H9 (cell line): Measurements from ENCODE around the gene RAB3A. TPM values are rescaled to one million over a fixed set of nuclear protein-coding genes. Genes with fewer than 3 reads are reported as not detected.

Experiments used
- DNase-seq: peaks from one replicate; pipeline ENCODE4 v3.0.0-alpha.2; 2017
- H2AFZ ChIP-seq: one replicate; pipeline ENCODE4 v1.6.1; 2013; ENCODE audit warnings: mild to moderate bottlenecking, low read length, control low read depth, moderate library complexity
- H2AK5ac ChIP-seq: 2 replicates; pipeline ENCODE4 v1.6.1; 2013; ENCODE audit warnings: low read length, control low read depth, mixed read lengths; ENCODE audit not compliant: insufficient read length
- H2BK120ac ChIP-seq: one replicate; pipeline ENCODE4 v1.6.1; 2013; ENCODE audit warnings: low read depth, mild to moderate bottlenecking, low read length, control low read depth, inconsistent platforms; ENCODE audit not compliant: poor library complexity, severe bottlenecking
- H2BK12ac ChIP-seq: 2 replicates; pipeline ENCODE4 v1.6.1; 2013; ENCODE audit warnings: low read length, control low read depth, mixed read lengths, low read depth; ENCODE audit not compliant: insufficient read length
- H2BK15ac ChIP-seq: 2 replicates; pipeline ENCODE4 v1.6.1; 2013; ENCODE audit warnings: low read depth, low read length, control low read depth
- H2BK20ac ChIP-seq: one replicate; pipeline ENCODE4 v1.6.1; 2013; ENCODE audit warnings: low read depth, mild to moderate bottlenecking, low read length, control low read depth, inconsistent platforms; ENCODE audit not compliant: poor library complexity, severe bottlenecking
- H2BK5ac ChIP-seq: 2 replicates; pipeline ENCODE4 v1.6.1; 2013; ENCODE audit warnings: low read length, control low read depth, mixed read lengths; ENCODE audit not compliant: insufficient read length
- H3K14ac ChIP-seq: 2 replicates; pipeline ENCODE4 v1.6.1; 2013; ENCODE audit warnings: low read length, control low read depth; ENCODE audit not compliant: insufficient read depth
- H3K18ac ChIP-seq: 2 replicates; pipeline ENCODE4 v1.6.1; 2013; ENCODE audit warnings: low read depth, mild to moderate bottlenecking, mixed read lengths, low read length, control low read depth; ENCODE audit not compliant: insufficient read length
- H3K23ac ChIP-seq: 2 replicates; pipeline ENCODE4 v1.6.1; 2013; ENCODE audit warnings: low read length, control low read depth, mixed read lengths, low read depth; ENCODE audit not compliant: insufficient read length
- H3K23me2 ChIP-seq: 2 replicates; pipeline ENCODE4 v1.6.1; 2013; ENCODE audit warnings: low read depth, mild to moderate bottlenecking, mixed read lengths, low read length, control low read depth; ENCODE audit not compliant: insufficient read length, poor library complexity, severe bottlenecking
- H3K27ac ChIP-seq: 2 replicates; pipeline ENCODE4 v1.5.1; 2013; ENCODE audit warnings: low read length, control low read depth, mixed read lengths, low read depth; ENCODE audit not compliant: insufficient read length
- H3K27me3 ChIP-seq: 2 replicates; pipeline ENCODE4 v1.6.1; 2013; ENCODE audit warnings: low read length, control low read depth, inconsistent platforms; ENCODE audit not compliant: insufficient read depth
- H3K4ac ChIP-seq: 2 replicates; pipeline ENCODE4 v1.6.1; 2013; ENCODE audit warnings: low read depth, mild to moderate bottlenecking, control low read depth, inconsistent platforms, low read length, moderate library complexity
- H3K4me1 ChIP-seq: 2 replicates; pipeline ENCODE4 v1.6.1; 2013; ENCODE audit warnings: low read length, control low read depth, inconsistent platforms; ENCODE audit not compliant: insufficient read depth
- H3K4me2 ChIP-seq: 2 replicates; pipeline ENCODE4 v1.6.1; 2013; ENCODE audit warnings: low read length, control low read depth, mixed read lengths; ENCODE audit not compliant: insufficient read length, insufficient read depth
- H3K56ac ChIP-seq: 2 replicates; pipeline ENCODE4 v1.6.1; 2013; ENCODE audit warnings: low read depth, mild to moderate bottlenecking, mixed read lengths, low read length, control low read depth; ENCODE audit not compliant: insufficient read length
- H3K79me1 ChIP-seq: 2 replicates; pipeline ENCODE4 v1.6.1; 2013; ENCODE audit warnings: low read depth, mild to moderate bottlenecking, moderate library complexity, low read length, control low read depth, inconsistent platforms; ENCODE audit not compliant: insufficient read depth, poor library complexity, severe bottlenecking
- H3K79me2 ChIP-seq: 2 replicates; pipeline ENCODE4 v1.6.1; 2013; ENCODE audit warnings: low read length, control low read depth, inconsistent platforms; ENCODE audit not compliant: insufficient read depth
- H3K9ac ChIP-seq: 2 replicates; pipeline ENCODE4 v1.6.1; 2013; ENCODE audit warnings: low read length, control low read depth, mixed read lengths; ENCODE audit not compliant: insufficient read length; ENCODE audit errors: extremely low read depth
- H3K9me3 ChIP-seq: one replicate; pipeline ENCODE4 v1.6.1; 2013; ENCODE audit warnings: low read depth, low read length, inconsistent platforms; ENCODE audit not compliant: control insufficient read depth
- H3T11ph ChIP-seq: one replicate; pipeline ENCODE4 v1.6.1; 2013; ENCODE audit warnings: mild to moderate bottlenecking, low read length, control low read depth, inconsistent platforms
- H4K20me1 ChIP-seq: one replicate; pipeline ENCODE4 v1.6.1; 2013; ENCODE audit not compliant: control insufficient read depth, insufficient read length, insufficient read depth
- H4K5ac ChIP-seq: 2 replicates; pipeline ENCODE4 v1.6.1; 2013; ENCODE audit warnings: low read depth, mild to moderate bottlenecking, mixed read lengths, low read length, control low read depth; ENCODE audit not compliant: insufficient read length
- H4K8ac ChIP-seq: replicated peaks from 2 replicates; pipeline ENCODE4 v1.6.1; 2013; ENCODE audit warnings: low read length, control low read depth, mixed read lengths, low read depth; ENCODE audit not compliant: insufficient read length
- H4K91ac ChIP-seq: 2 replicates; pipeline ENCODE4 v1.6.1; 2013; ENCODE audit warnings: low read depth, mild to moderate bottlenecking, moderate library complexity, mixed read lengths, low read length, control low read depth; ENCODE audit not compliant: insufficient read length
- H3K27ac Mint-ChIP-seq, 3 experiments: 2 replicates in 2 of 3; 3 replicates in 1 of 3; pipeline ENCODE4 v1.8.0; 2020 to 2021; ENCODE audit warnings: mixed read lengths in 3 of 3, mild to moderate bottlenecking in 1 of 3, moderate library complexity in 1 of 3
- H3K27me3 Mint-ChIP-seq: 2 replicates; pipeline ENCODE4 v1.8.0; 2021; ENCODE audit warnings: low read depth, mild to moderate bottlenecking, moderate library complexity, mixed read lengths
- H3K36me3 Mint-ChIP-seq, 3 experiments: 2 replicates in 2 of 3; 3 replicates in 1 of 3; pipeline ENCODE4 v1.8.0; 2020 to 2021; ENCODE audit warnings: low read depth in 3 of 3, mixed read lengths in 3 of 3; ENCODE audit not compliant: insufficient read depth in 1 of 3
- H3K4me1 Mint-ChIP-seq, 2 experiments: 2 replicates each; pipeline ENCODE4 v1.8.0; 2020; ENCODE audit warnings: mixed read lengths in 2 of 2
- H3K4me3 Mint-ChIP-seq, 2 experiments: 2 replicates in 1 of 2; 3 replicates in 1 of 2; pipeline ENCODE4 v1.8.0; 2020 to 2021; ENCODE audit warnings: mild to moderate bottlenecking in 2 of 2, mixed read lengths in 2 of 2, moderate library complexity in 1 of 2
- H3K9me3 Mint-ChIP-seq, 2 experiments: 2 replicates in 1 of 2; 3 replicates in 1 of 2; pipeline ENCODE4 v1.8.0; 2020; ENCODE audit warnings: mild to moderate bottlenecking in 2 of 2, mixed read lengths in 2 of 2, moderate library complexity in 1 of 2
- CTCF ChIP-seq: fragments of 200-600 bp; sonication (generic); conservative IDR thresholded peaks from 3 replicates; pipeline ENCODE4 v1.8.0; 2021; ENCODE audit warnings: antibody characterized with exemption, mild to moderate bottlenecking
- WGBS: extraction: QIAGEN DNeasy Blood & Tissue Kit; methylation state at CpG from one replicate; pipeline ENCODE4 v1.1.7; 2013; ENCODE audit warnings: missing lambda C conversion rate, low lambda C conversion rate, mixed read lengths; ENCODE audit not compliant: insufficient read length; ENCODE audit errors: extremely low coverage; 5-methylcytosine and 5-hydroxymethylcytosine counted together
- total RNA-seq: library from RNA; stranded (reverse); gene quantifications from 2 replicates; pipeline ENCODE4 v1.2.1, GENCODE V29; 2021

RAB3A gene
- total RNA-seq, 1 experiment from 2014 or later: 6.8 TPM

- Mint-ChIP-seq H3K27me3 (no peaks in the 10 kb centered on the region; the same call in 1 of the 2 replicates), H3K9me3 (no peaks in the 10 kb centered on the region; a peak in 1 of 5 replicates), H3K4me1 (peaks cover 17 to 20% of the 10 kb centered on the region in 2 experiments), H3K4me3 (peak overlapping the region; percentile 84 to 90; a peak in 3 of 5 replicates), H3K36me3 (peaks cover 3 to 13% (median 12%) of the 10 kb centered on the region in 3 experiments; a peak in 6 of 7 replicates), H3K27ac (peak overlapping the region; percentile 88 to 96 (median 95); a peak in 3 of 7 replicates)
- Histone ChIP-seq H3K79me2 (peaks cover 2% of the 10 kb centered on the region; the same call in 1 of the 2 replicates), H3K23me2 (peaks cover 8% of the 10 kb centered on the region), H2BK5ac (no peak overlapping the region), H2AFZ (peak overlapping the region; percentile 85), H3K18ac (no peak overlapping the region), H4K91ac (no peak overlapping the region), H3K56ac (no peak overlapping the region), H3K9ac (no peak overlapping the region), H2AK5ac (no peak overlapping the region), H4K5ac (no peak overlapping the region), H2BK20ac (no peak overlapping the region), H2BK120ac (no peak overlapping the region), H4K8ac (no peak overlapping the region), H3T11ph (no peak overlapping the region), H4K20me1 (no peaks in the 10 kb centered on the region), H3K14ac (no peak overlapping the region), H3K4ac (no peak overlapping the region), H3K9me3 (no peaks in the 10 kb centered on the region), H3K27ac (no peak overlapping the region), H3K23ac (no peak overlapping the region), H3K27me3 (no peaks in the 10 kb centered on the region), H2BK12ac (no peak overlapping the region), H3K79me1 (peaks cover 6% of the 10 kb centered on the region), H3K4me2 (peak overlapping the region; percentile 3), H3K4me1 (no peaks in the 10 kb centered on the region; the same call in 1 of the 2 replicates), H2BK15ac (no peak overlapping the region)
- no CpG with 5 or more reads among the region's 5 CpGs for WGBS
- DNase-seq: no peak
- TF ChIP-seq CTCF: no peak
These were observed 12.2 kb downstream of the RAB3A start for GRCh38 chr19:18191640-18192062.
